Heart left ventricle (tissue), 16 donors: ENCODE results near the gene IQCN. TPM values are rescaled to one million over a fixed set of nuclear protein-coding genes. Genes with fewer than 3 reads are reported as not detected.

ENCODE experiments used
- ATAC-seq, 4 donors: fragments of 200-7000 bp; cut with Tn5 transposase; one replicate each; pipeline ENCODE4 v1.9.1; 2020 to 2022; ENCODE audit warnings: moderate library complexity in 4 of 4, mild to moderate bottlenecking in 3 of 4, moderate number of reproducible peaks in 1 of 4
- DNase-seq, 5 donors: peaks; one replicate each; pipeline ENCODE4 v3.0.0-alpha.2; 2020
- H3K27ac ChIP-seq, 12 donors: fragments of 200-600 bp; sonication (generic) in 4 of 12; one replicate each; pipeline versions ENCODE4 v1.5.0 to v1.8.0; 2016 to 2022; ENCODE audit warnings: mild to moderate bottlenecking in 2 of 12
- H3K27me3 ChIP-seq, 9 donors: fragments of 200-600 bp; sonication (generic) in 2 of 9; one replicate each; pipeline versions ENCODE4 v1.5.1 to v1.8.0; 2016 to 2022; ENCODE audit warnings: mild to moderate bottlenecking in 3 of 9
- H3K36me3 ChIP-seq, 9 donors: fragments of 200-600 bp; sonication (generic) in 2 of 9; one replicate each; pipeline versions ENCODE4 v1.5.0 to v1.8.0; 2018 to 2022; ENCODE audit warnings: mild to moderate bottlenecking in 2 of 9
- H3K4me1 ChIP-seq, 12 donors: fragments of 200-600 bp; sonication (generic) in 4 of 12; one replicate each; pipeline versions ENCODE4 v1.5.0 to v1.8.0; 2016 to 2022; ENCODE audit warnings: mild to moderate bottlenecking in 3 of 12
- H3K4me3 ChIP-seq, 12 donors: fragments of 200-600 bp; sonication (generic) in 4 of 12; one replicate each; pipeline versions ENCODE4 v1.5.0 to v1.8.0; 2017 to 2022; ENCODE audit warnings: mild to moderate bottlenecking in 9 of 12, moderate library complexity in 4 of 12
- H3K9me3 ChIP-seq, 12 donors: fragments of 200-600 bp; sonication (generic) in 4 of 12; one replicate each; pipeline versions ENCODE4 v1.5.0 to v1.8.0; 2016 to 2022; ENCODE audit warnings: mild to moderate bottlenecking in 1 of 12
- CTCF ChIP-seq, 12 donors: fragments of 200-600 bp; sonication (generic) in 4 of 12; IDR thresholded peaks; one replicate each; pipeline versions ENCODE4 v1.5.0 to v1.8.0; 2018 to 2022; ENCODE audit warnings: antibody characterized with exemption in 12 of 12, mild to moderate bottlenecking in 5 of 12
- POLR2A ChIP-seq, 2 donors: fragments of 450-650 bp; IDR thresholded peaks; one replicate each; pipeline ENCODE4 v1.6.1; 2017; ENCODE audit warnings: antibody characterized with exemption in 2 of 2, mild to moderate bottlenecking in 2 of 2, moderate library complexity in 2 of 2
- WGBS, 4 donors: extraction: QIAGEN DNeasy Blood & Tissue Kit in 2 of 4; methylation state at CpG; one replicate each; pipeline versions ENCODE4 v1.1.5 to v1.1.7; 2013 to 2018; 5-methylcytosine and 5-hydroxymethylcytosine counted together
- intact Hi-C, 10 donors: fragments of 100-400 bp; cut with DNase I; formaldehyde crosslinking; loops; one replicate each; pipeline versions ENCODE4 v1.11.1 to v1.14.2; 2022
- polyA plus RNA-seq, 2 donors: library from polyadenylated mRNA; stranded (reverse); fragments of 200-250 nt; gene quantifications; one replicate each; pipeline ENCODE4 v1.2.3, GENCODE V29; 2013
- total RNA-seq, 9 donors: library from RNA; depleted of rRNA in 2 of 9; stranded (reverse); fragments of >200 nt in 2 of 9; fragmentation: NEBNext Ultra II Directional in 3 of 9; extraction: Animal tissue kit (Norgen Biotek cat#: 25700) in 3 of 9; gene quantifications; one replicate each; pipeline versions ENCODE4 v1.1.0 to v1.2.4, GENCODE V29; 2016 to 2023
- donor health status: ischemic (EF 13 %, LVEDD 7.1; RV severe dilation, severe dysfunction).
- donor health status: healthy with polysubstance abuse.
- donor health status: DM: no; HTN: yes; CAD: no.
- donor health status: DM: no; HTN: no; CAD: no.
- donor health status: ischemic (EF 25% LVEDD 6.9; RV normal size, moderate dysfunction).
- donor health status: ischemic (EF 25% LVEDD 5.7; RV mildly dilated, moderate dysfunction).
- donor health status: healthy.
- donor health status: DM: yes; HTN: yes; CAD: no.
- donor health status: ischemic (EF 35%, LVEDD 5.7; RV mildly dilated, moderate dysfunction).
- donor health status: nonischemic (EF 11% LVEDD 7.7; RV severe dilation, severe dysfunction).
- donor health status: DM: yes; HTN: yes; CAD: no.
- donor health status: PGD.
- donor health status: ischemic (EF 29% LVEDD 5.4; RV normal size, mild dysfunction).
- donor health status: nonischemic (EF 23%, LVEDD 6.1; RV moderate dilation, normal function).

Gene IQCN
- total and polyA plus RNA-seq, 11 donors = 0.24 to 2.8 (median 0.75) TPM

GRCh38 chr19:18220632-18221275 lies 53.5 kb downstream of the IQCN start:
- H3K4me3 ChIP-seq = no peak overlapping the region
- DNase-seq = no peak

GRCh38 chr19:18219911-18220631 lies 54.2 kb downstream of the IQCN start:
- intact Hi-C loops = loop anchor here in 1 of 10 donors (5.0 kb wide), 1 partner anchor 68 kb away; the partner anchor contains the start of gene PIK3R2
- Histone ChIP-seq H3K4me1 (peaks cover 0 to 15% (median 9%) of the 10 kb centered on the region in 12 donors), H3K4me3 (no peak overlapping the region), H3K9me3 (no peaks in the 10 kb centered on the region), H3K27ac (no peak overlapping the region), H3K36me3 (no peaks in the 10 kb centered on the region), H3K27me3 (peaks cover 4 to 26% (median 13%) of the 10 kb centered on the region in 9 donors)
- DNase-seq = no peak
- TF ChIP-seq POLR2A (IDR thresholded peaks at IDR 0.05) = no peak
- TF ChIP-seq CTCF (IDR thresholded peaks at IDR 0.05) = no peak
- WGBS, 4 donors = 66 to 75% (median 68%) methylated on average over 22 to 28 of the region's 28 CpGs
- no peak for ATAC-seq

More at GRCh38 chr19:18220632-18221275, 53.5 kb downstream of the IQCN start:
- no peaks in the 10 kb centered on the region for H3K9me3 ChIP-seq
- H3K27me3 ChIP-seq = peaks cover 9 to 33% (median 19%) of the 10 kb centered on the region in 9 donors
- peaks cover 0 to 21% (median 14%) of the 10 kb centered on the region in 12 donors for H3K4me1 ChIP-seq
- intact Hi-C loops = loop anchor here in 1 of 10 donors (5.0 kb wide), 1 partner anchor 68 kb away; the partner anchor contains the start of gene PIK3R2
- 11 to 18% (median 15%) methylated on average over 12 to 33 of the region's 33 CpGs for WGBS, 4 donors
- no peak for TF ChIP-seq POLR2A (IDR thresholded peaks at IDR 0.05)
- no peak for TF ChIP-seq CTCF (IDR thresholded peaks at IDR 0.05)
- no peak overlapping the region for H3K27ac ChIP-seq
- no peak for ATAC-seq
- no peaks in the 10 kb centered on the region for H3K36me3 ChIP-seq

- no peaks in the 10 kb centered on the region for H3K9me3 ChIP-seq
- DNase-seq (no peak), ATAC-seq (no peak)
- H3K27me3 ChIP-seq = peaks cover 0 to 22% (median 10%) of the 10 kb centered on the region in 9 donors
- H3K27ac ChIP-seq = no peak overlapping the region
- no peak overlapping the region for H3K4me3 ChIP-seq
- TF ChIP-seq POLR2A (IDR thresholded peaks at IDR 0.05) (no peak), CTCF (IDR thresholded peaks at IDR 0.05) (no peak)
- peaks cover 0 to 1% (median 0%) of the 10 kb centered on the region in 12 donors for H3K4me1 ChIP-seq
- intact Hi-C loops = no loop called here
- no peaks in the 10 kb centered on the region for H3K36me3 ChIP-seq
- 77 to 93% (median 90%) methylated on average over 3 of the region's 3 CpGs for WGBS, 4 donors
These were observed 55.7 kb downstream of the IQCN start for GRCh38 chr19:18218600-18218999.

GRCh38 chr19:18218159-18218558 lies 56.1 kb downstream of the IQCN start:
- intact Hi-C loops = no loop called here
- Histone ChIP-seq H3K27me3 (peaks cover 0 to 22% (median 10%) of the 10 kb centered on the region in 9 donors), H3K27ac (no peak overlapping the region), H3K9me3 (no peaks in the 10 kb centered on the region), H3K36me3 (no peaks in the 10 kb centered on the region), H3K4me1 (no peaks in the 10 kb centered on the region), H3K4me3 (no peak overlapping the region)
- no peak for TF ChIP-seq POLR2A (IDR thresholded peaks at IDR 0.05)
- TF ChIP-seq CTCF (IDR thresholded peaks at IDR 0.05) = no peak
- ATAC-seq (no peak), DNase-seq (no peak)
- WGBS, 4 donors = 88 to 89% (median 88%) methylated on average over 17 of the region's 17 CpGs
